ENCODE measurements around the gene ASAP2. TPM values are rescaled to one million over a fixed set of nuclear protein-coding genes. Genes with fewer than 3 reads are reported as not detected.

Gene ASAP2
- total RNA-seq, 1 donor, result 66.2 TPM

DNA sequence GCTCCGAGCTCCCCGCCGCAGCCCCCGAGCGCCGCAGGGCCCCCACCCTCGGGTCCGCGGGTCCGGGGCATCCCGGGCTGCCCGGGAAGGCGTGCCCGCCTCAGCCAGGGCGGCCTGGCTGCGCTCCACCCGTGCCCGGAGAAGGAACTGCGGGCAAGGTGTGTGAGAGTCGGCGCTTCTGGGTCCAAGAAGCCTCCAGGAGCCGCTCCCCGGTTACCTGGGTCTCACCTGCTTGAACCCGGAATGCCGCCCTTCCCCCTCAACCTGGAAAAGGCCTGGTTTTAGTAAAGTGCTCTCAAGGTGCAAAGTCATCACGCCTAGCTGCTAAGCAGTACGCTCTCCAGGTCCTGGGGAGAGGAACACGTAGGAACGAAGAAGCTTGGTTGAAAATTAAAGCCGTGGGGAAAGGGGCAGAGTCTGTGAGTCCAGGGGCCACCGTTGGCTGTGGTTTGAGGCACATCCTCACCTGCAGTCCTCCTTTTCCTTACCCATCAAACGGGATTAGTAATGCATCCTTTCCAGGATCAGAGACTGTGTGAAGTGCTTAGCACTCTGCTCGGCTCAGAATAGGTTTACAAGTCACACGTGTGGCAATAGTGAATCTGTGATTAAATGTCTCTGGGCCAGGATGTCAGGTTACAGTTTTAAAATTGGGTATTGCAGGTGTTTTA, 1.2 kb downstream of the ASAP2 start:
- Histone ChIP-seq H3K79me2 (ENCODE audit: insufficient read depth, low read length) (peaks cover 63% of the 10 kb centered on the region), H4K20me1 (ENCODE audit: insufficient read depth, low read length) (peaks cover 8% of the 10 kb centered on the region), H2AFZ (ENCODE audit: low read length) (no peak overlapping the region), H3K4me3 (ENCODE audit: insufficient read depth, low read length) (peak overlapping the region; percentile 87), H3K4me2 (ENCODE audit: insufficient read depth, low read length) (peak overlapping the region; percentile 97), H3K36me3 (ENCODE audit: insufficient read depth, low read length) (peaks cover 12% of the 10 kb centered on the region), H3K9me3 (ENCODE audit: low read depth, low read length) (no peaks in the 10 kb centered on the region), H3K27ac (ENCODE audit: low read depth, low read length) (peak overlapping the region; percentile 85), H3K27me3 (ENCODE audit: insufficient read depth, low read length) (no peaks in the 10 kb centered on the region), H3K4me1 (ENCODE audit: insufficient read depth, low read length) (peaks cover 32% of the 10 kb centered on the region)
- TF ChIP-seq, protein P1, sequence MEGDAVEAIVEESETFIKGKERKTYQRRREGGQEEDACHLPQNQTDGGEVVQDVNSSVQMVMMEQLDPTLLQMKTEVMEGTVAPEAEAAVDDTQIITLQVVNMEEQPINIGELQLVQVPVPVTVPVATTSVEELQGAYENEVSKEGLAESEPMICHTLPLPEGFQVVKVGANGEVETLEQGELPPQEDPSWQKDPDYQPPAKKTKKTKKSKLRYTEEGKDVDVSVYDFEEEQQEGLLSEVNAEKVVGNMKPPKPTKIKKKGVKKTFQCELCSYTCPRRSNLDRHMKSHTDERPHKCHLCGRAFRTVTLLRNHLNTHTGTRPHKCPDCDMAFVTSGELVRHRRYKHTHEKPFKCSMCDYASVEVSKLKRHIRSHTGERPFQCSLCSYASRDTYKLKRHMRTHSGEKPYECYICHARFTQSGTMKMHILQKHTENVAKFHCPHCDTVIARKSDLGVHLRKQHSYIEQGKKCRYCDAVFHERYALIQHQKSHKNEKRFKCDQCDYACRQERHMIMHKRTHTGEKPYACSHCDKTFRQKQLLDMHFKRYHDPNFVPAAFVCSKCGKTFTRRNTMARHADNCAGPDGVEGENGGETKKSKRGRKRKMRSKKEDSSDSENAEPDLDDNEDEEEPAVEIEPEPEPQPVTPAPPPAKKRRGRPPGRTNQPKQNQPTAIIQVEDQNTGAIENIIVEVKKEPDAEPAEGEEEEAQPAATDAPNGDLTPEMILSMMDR (IDR thresholded peaks at IDR 0.05; ENCODE audit: extremely low read depth, low read depth, low read length), result no peak
- DNase-seq (ENCODE audit: insufficient read length, low spot score, missing footprints), result peak; percentile 94

DNA sequence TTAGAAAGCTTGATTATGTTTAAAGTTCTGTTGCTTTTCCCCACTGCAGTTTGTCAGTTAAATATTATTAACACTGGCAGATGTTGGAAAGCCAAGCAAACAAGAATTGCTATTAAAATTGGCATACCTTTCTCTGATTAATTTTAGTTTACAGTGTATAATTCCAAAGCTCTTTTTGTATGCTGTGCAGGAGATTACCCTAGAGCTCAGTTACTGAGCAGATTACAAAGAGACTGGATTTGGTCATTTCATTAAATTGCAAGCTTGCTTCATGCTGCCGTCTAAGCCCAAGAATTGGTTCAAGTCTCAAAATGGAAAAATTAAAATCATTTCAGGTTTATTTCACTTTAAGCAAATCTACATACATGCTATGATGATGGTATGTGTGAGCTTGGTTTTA, 2.3 kb downstream of the ASAP2 start:
- no peak overlapping the region for H2AFZ ChIP-seq (ENCODE audit: low read length)
- TF ChIP-seq, protein P1 (IDR thresholded peaks at IDR 0.05; ENCODE audit: extremely low read depth, low read depth, low read length), result no peak
- peaks cover 14% of the 10 kb centered on the region for H3K36me3 ChIP-seq (ENCODE audit: insufficient read depth, low read length)
- H3K4me3 ChIP-seq (ENCODE audit: insufficient read depth, low read length), result peak overlapping the region; percentile 87
- H3K9me3 ChIP-seq (ENCODE audit: low read depth, low read length), result no peaks in the 10 kb centered on the region
- peak overlapping the region; percentile 97 for H3K4me2 ChIP-seq (ENCODE audit: insufficient read depth, low read length)
- H3K27me3 ChIP-seq (ENCODE audit: insufficient read depth, low read length), result no peaks in the 10 kb centered on the region
- H3K4me1 ChIP-seq (ENCODE audit: insufficient read depth, low read length), result peaks cover 37% of the 10 kb centered on the region
- DNase-seq (ENCODE audit: insufficient read length, low spot score, missing footprints), result no peak
- peaks cover 74% of the 10 kb centered on the region for H3K79me2 ChIP-seq (ENCODE audit: insufficient read depth, low read length)
- H4K20me1 ChIP-seq (ENCODE audit: insufficient read depth, low read length), result peaks cover 17% of the 10 kb centered on the region
- peak overlapping the region; percentile 20 for H3K27ac ChIP-seq (ENCODE audit: low read depth, low read length)

DNA sequence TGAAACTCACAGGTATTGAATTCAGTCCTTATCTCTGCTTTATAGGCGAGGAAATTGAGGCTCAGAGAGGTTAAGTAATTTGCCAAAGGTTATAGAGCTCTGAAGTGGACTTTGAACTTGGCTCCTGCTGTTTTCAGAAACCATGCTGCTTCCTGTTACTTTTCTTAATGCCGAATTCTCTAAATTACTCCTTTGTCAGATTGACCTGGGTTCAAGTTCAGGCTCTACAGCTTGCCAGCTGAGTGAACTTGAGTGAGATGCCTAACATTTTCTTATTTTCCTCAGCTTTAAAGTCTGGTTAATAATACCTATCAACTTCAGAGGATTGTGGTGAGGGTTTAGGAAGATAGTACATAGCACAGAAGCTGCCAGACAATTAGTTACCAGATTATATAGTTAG, 3.4 kb downstream of the ASAP2 start:
- no peak for DNase-seq (ENCODE audit: insufficient read length, low spot score, missing footprints)
- Histone ChIP-seq H3K27me3 (ENCODE audit: insufficient read depth, low read length) (no peaks in the 10 kb centered on the region), H3K79me2 (ENCODE audit: insufficient read depth, low read length) (peaks cover 86% of the 10 kb centered on the region), H2AFZ (ENCODE audit: low read length) (no peak overlapping the region), H3K9me3 (ENCODE audit: low read depth, low read length) (no peaks in the 10 kb centered on the region), H3K36me3 (ENCODE audit: insufficient read depth, low read length) (peaks cover 14% of the 10 kb centered on the region), H4K20me1 (ENCODE audit: insufficient read depth, low read length) (peaks cover 21% of the 10 kb centered on the region), H3K4me3 (ENCODE audit: insufficient read depth, low read length) (peak overlapping the region; percentile 10), H3K27ac (ENCODE audit: low read depth, low read length) (peak overlapping the region; percentile 49), H3K4me1 (ENCODE audit: insufficient read depth, low read length) (peaks cover 37% of the 10 kb centered on the region), H3K4me2 (ENCODE audit: insufficient read depth, low read length) (no peak overlapping the region)
- TF ChIP-seq, protein P1 (IDR thresholded peaks at IDR 0.05; ENCODE audit: extremely low read depth, low read depth, low read length), result no peak

DNA sequence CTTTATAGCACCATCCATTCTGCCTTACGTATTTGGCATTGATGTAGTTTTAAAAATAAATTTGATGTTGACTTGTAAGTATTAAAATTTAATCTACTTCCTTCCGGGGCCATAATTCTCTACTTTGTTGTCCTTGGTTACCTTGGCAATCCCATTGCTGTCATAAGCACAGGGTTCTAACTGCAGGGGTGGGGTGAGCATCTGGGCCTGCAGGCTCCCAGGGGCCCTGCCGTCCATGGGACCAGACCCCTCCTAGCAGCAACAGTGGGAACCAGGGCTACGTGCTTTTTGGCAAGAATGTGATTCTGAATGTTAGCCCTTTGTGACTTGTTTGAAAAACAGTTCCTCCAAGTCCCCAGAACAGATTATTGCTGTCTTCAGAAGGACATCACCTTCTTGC, 4.9 kb downstream of the ASAP2 start:
- no peaks in the 10 kb centered on the region for H3K9me3 ChIP-seq (ENCODE audit: low read depth, low read length)
- peaks cover 14% of the 10 kb centered on the region for H3K36me3 ChIP-seq (ENCODE audit: insufficient read depth, low read length)
- no peak overlapping the region for H3K4me3 ChIP-seq (ENCODE audit: insufficient read depth, low read length)
- peaks cover 21% of the 10 kb centered on the region for H4K20me1 ChIP-seq (ENCODE audit: insufficient read depth, low read length)
- H3K79me2 ChIP-seq (ENCODE audit: insufficient read depth, low read length), result peaks cover 92% of the 10 kb centered on the region
- no peak for DNase-seq (ENCODE audit: insufficient read length, low spot score, missing footprints)
- no peaks in the 10 kb centered on the region for H3K27me3 ChIP-seq (ENCODE audit: insufficient read depth, low read length)
- H2AFZ ChIP-seq (ENCODE audit: low read length), result no peak overlapping the region
- TF ChIP-seq, protein P1 (IDR thresholded peaks at IDR 0.05; ENCODE audit: extremely low read depth, low read depth, low read length), result no peak
- H3K4me2 ChIP-seq (ENCODE audit: insufficient read depth, low read length), result no peak overlapping the region
- peak overlapping the region; percentile 63 for H3K27ac ChIP-seq (ENCODE audit: low read depth, low read length)
- H3K4me1 ChIP-seq (ENCODE audit: insufficient read depth, low read length), result peaks cover 35% of the 10 kb centered on the region

All from osteoblast (primary cell).